Measurements from ENCODE around the gene PDLIM5. TPM values are rescaled to one million over a fixed set of nuclear protein-coding genes. Genes with fewer than 3 reads are reported as not detected.

The PDLIM5 gene
- total RNA-seq, 1 experiment from 2014 or later, result 58.0 TPM

DNA sequence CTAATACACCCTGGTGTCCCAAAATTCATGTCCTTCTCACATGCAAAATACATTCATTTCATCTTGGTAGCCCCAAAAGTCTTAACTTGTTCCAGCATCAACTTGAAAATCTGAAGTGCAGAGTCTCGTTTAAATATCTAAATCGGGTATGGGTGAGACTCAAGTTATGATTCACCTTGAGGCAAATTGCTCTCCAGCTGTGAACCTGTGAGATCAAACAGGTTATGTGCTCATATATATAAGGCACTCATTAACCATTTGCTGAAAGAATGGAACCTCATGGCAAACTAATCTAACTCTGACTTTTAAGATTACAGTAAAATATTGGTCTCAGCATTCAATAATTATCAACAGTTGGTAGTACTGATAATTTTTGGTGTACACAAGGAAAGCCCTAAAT, 55.5 kb downstream of the PDLIM5 start:
- no peak overlapping the region for H3K27ac ChIP-seq (ENCODE audit: insufficient read length, low read depth, low read length)
- H3K23ac ChIP-seq (ENCODE audit: insufficient read length, low read depth, low read length), result no peak overlapping the region
- H3K4ac ChIP-seq (ENCODE audit: low read depth, low read length), result no peak overlapping the region
- Mint-ChIP-seq H3K36me3 (ENCODE audit: insufficient read depth in 1 of 3, low read depth in 3 of 3) (no peaks in the 10 kb centered on the region; a peak in 1 of 7 replicates), H3K4me1 (peaks cover 6 to 14% of the 10 kb centered on the region in 2 experiments; a peak in 1 of 4 replicates), H3K9me3 (no peaks in the 10 kb centered on the region), H3K27ac (peak overlapping the region in 1 of 3 experiments; percentile 12; a peak in 1 of 7 replicates), H3K27me3 (ENCODE audit: low read depth) (no peaks in the 10 kb centered on the region), H3K4me3 (no peak overlapping the region)
- no peak overlapping the region for H2BK15ac ChIP-seq (ENCODE audit: low read depth, low read length)
- no peaks in the 10 kb centered on the region for H3K79me1 ChIP-seq (ENCODE audit: insufficient read depth, low read depth, low read length, poor library complexity, severe bottlenecking)
- H3K9ac ChIP-seq (ENCODE audit: extremely low read depth, insufficient read length, low read length), result no peak overlapping the region
- no peak overlapping the region for H2AFZ ChIP-seq (ENCODE audit: low read length)
- H3K27me3 ChIP-seq (ENCODE audit: insufficient read depth, low read length), result no peaks in the 10 kb centered on the region
- peaks cover 1% of the 10 kb centered on the region; the same call in 1 of the 2 replicates for H3K79me2 ChIP-seq (ENCODE audit: insufficient read depth, low read length)
- no peaks in the 10 kb centered on the region for H4K20me1 ChIP-seq (ENCODE audit: control insufficient read depth, insufficient read depth, insufficient read length)
- no peak overlapping the region for H2BK120ac ChIP-seq (ENCODE audit: low read depth, low read length, poor library complexity, severe bottlenecking)
- no peak for DNase-seq
- H2BK12ac ChIP-seq (ENCODE audit: insufficient read length, low read depth, low read length), result no peak overlapping the region
- WGBS (ENCODE audit: extremely low coverage, insufficient read length, low lambda C conversion rate), result no CpG with 5 or more reads among the region's 2 CpGs
- no peak overlapping the region for H3K18ac ChIP-seq (ENCODE audit: insufficient read length, low read depth, low read length)
- no peak overlapping the region for H3T11ph ChIP-seq (ENCODE audit: low read length)
- H3K4me2 ChIP-seq (ENCODE audit: insufficient read depth, insufficient read length, low read length), result no peak overlapping the region
- H2AK5ac ChIP-seq (ENCODE audit: insufficient read length, low read length), result no peak overlapping the region
- H3K4me1 ChIP-seq (ENCODE audit: insufficient read depth, low read length), result no peaks in the 10 kb centered on the region; the same call in 1 of the 2 replicates
- H3K56ac ChIP-seq (ENCODE audit: insufficient read length, low read depth, low read length), result no peak overlapping the region
- no peaks in the 10 kb centered on the region for H3K23me2 ChIP-seq (ENCODE audit: insufficient read length, low read depth, low read length, poor library complexity, severe bottlenecking)
- no peak overlapping the region for H4K8ac ChIP-seq (replicated peaks; ENCODE audit: insufficient read length, low read depth, low read length)
- no peak overlapping the region for H2BK20ac ChIP-seq (ENCODE audit: low read depth, low read length, poor library complexity, severe bottlenecking)
- H4K5ac ChIP-seq (ENCODE audit: insufficient read length, low read depth, low read length), result no peak overlapping the region
- no peaks in the 10 kb centered on the region for H3K9me3 ChIP-seq (ENCODE audit: control insufficient read depth, low read depth, low read length)
- H3K14ac ChIP-seq (ENCODE audit: insufficient read depth, low read length), result no peak overlapping the region
- TF ChIP-seq, protein P1, sequence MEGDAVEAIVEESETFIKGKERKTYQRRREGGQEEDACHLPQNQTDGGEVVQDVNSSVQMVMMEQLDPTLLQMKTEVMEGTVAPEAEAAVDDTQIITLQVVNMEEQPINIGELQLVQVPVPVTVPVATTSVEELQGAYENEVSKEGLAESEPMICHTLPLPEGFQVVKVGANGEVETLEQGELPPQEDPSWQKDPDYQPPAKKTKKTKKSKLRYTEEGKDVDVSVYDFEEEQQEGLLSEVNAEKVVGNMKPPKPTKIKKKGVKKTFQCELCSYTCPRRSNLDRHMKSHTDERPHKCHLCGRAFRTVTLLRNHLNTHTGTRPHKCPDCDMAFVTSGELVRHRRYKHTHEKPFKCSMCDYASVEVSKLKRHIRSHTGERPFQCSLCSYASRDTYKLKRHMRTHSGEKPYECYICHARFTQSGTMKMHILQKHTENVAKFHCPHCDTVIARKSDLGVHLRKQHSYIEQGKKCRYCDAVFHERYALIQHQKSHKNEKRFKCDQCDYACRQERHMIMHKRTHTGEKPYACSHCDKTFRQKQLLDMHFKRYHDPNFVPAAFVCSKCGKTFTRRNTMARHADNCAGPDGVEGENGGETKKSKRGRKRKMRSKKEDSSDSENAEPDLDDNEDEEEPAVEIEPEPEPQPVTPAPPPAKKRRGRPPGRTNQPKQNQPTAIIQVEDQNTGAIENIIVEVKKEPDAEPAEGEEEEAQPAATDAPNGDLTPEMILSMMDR (conservative IDR thresholded peaks at IDR 0.05), result no peak
- H4K91ac ChIP-seq (ENCODE audit: insufficient read length, low read depth, low read length), result no peak overlapping the region
- H2BK5ac ChIP-seq (ENCODE audit: insufficient read length, low read length), result no peak overlapping the region

All from H9 (cell line).